ENCODE results near the gene ACAD10. TPM values are rescaled to one million over a fixed set of nuclear protein-coding genes. Genes with fewer than 3 reads are reported as not detected.

ACAD10 gene
- total RNA-seq, 2 experiments from 2014 or later = 15.0 to 35.3 TPM

DNA sequence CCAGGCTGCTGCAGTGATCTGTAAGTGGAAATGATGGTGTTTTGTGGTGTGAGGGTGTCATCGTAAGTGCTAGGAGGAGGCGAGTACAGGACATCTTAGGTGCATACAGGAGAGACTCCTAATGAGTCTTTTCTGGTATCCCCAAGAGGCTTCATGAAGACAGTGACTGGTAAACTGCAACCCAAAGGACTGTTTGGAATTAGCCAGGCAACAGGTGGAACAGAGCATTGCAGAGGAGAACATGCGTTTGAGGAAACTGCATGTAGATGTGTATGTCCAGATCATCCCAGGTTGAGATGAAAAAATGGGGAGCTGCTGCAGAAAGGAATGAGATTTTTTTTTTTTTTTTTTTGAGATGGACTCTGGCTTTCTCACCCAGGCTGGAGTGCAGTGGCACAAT is 5.4 kb downstream of the ACAD10 start:
- H3K36me3 ChIP-seq (ENCODE audit: insufficient read depth, low read length) = no peaks in the 10 kb centered on the region
- intact Hi-C loops (cut with micrococcal nuclease; ENCODE audit: unreplicated experiment) = no loop called here
- H2AFZ ChIP-seq (ENCODE audit: low read length) = no peak overlapping the region
- no peak for TF ChIP-seq EZH2phosphoT487 (IDR thresholded peaks at IDR 0.05; ENCODE audit: borderline replicate concordance, low read depth, low read length)
- TF ChIP-seq, protein P1, sequence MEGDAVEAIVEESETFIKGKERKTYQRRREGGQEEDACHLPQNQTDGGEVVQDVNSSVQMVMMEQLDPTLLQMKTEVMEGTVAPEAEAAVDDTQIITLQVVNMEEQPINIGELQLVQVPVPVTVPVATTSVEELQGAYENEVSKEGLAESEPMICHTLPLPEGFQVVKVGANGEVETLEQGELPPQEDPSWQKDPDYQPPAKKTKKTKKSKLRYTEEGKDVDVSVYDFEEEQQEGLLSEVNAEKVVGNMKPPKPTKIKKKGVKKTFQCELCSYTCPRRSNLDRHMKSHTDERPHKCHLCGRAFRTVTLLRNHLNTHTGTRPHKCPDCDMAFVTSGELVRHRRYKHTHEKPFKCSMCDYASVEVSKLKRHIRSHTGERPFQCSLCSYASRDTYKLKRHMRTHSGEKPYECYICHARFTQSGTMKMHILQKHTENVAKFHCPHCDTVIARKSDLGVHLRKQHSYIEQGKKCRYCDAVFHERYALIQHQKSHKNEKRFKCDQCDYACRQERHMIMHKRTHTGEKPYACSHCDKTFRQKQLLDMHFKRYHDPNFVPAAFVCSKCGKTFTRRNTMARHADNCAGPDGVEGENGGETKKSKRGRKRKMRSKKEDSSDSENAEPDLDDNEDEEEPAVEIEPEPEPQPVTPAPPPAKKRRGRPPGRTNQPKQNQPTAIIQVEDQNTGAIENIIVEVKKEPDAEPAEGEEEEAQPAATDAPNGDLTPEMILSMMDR (conservative IDR thresholded peaks at IDR 0.05; ENCODE audit: low read length) = no peak
- BruUV-seq (replicated peaks) = no TSS peak
- peaks cover 12% of the 10 kb centered on the region for H3K4me1 ChIP-seq (ENCODE audit: insufficient read depth, low read length, poor library complexity, severe bottlenecking)
- ChIA-PET POLR2A (interaction anchor here (0.7 kb wide), 2 partner anchors 22 to 536 kb away, joined by 3 to 4 read pairs; no protein-coding TSS in a partner anchor), CTCF (ENCODE audit: unreplicated experiment) (no interaction called here)
- DNase-seq (ENCODE audit: low spot score) = no peak
- peaks cover 5% of the 10 kb centered on the region; the same call in 1 of the 2 replicates for H4K20me1 ChIP-seq (ENCODE audit: insufficient read depth, low read length)
- no peak overlapping the region for H3K4me2 ChIP-seq (ENCODE audit: low read length)
- no peaks in the 10 kb centered on the region for H3K9me2 ChIP-seq (ENCODE audit: insufficient read depth, low read length)
- H3K4me3 ChIP-seq (ENCODE audit: low read depth, low read length, poor library complexity, severe bottlenecking) = no peak overlapping the region
- H3K9me3 ChIP-seq (ENCODE audit: low read length) = no peaks in the 10 kb centered on the region
- peaks cover 10% of the 10 kb centered on the region; the same call in 1 of the 2 replicates for H3K79me2 ChIP-seq (ENCODE audit: insufficient read depth, low read depth, low read length)
- H3K27ac ChIP-seq (ENCODE audit: low read depth, low read length, poor library complexity, severe bottlenecking) = no peak overlapping the region

DNA sequence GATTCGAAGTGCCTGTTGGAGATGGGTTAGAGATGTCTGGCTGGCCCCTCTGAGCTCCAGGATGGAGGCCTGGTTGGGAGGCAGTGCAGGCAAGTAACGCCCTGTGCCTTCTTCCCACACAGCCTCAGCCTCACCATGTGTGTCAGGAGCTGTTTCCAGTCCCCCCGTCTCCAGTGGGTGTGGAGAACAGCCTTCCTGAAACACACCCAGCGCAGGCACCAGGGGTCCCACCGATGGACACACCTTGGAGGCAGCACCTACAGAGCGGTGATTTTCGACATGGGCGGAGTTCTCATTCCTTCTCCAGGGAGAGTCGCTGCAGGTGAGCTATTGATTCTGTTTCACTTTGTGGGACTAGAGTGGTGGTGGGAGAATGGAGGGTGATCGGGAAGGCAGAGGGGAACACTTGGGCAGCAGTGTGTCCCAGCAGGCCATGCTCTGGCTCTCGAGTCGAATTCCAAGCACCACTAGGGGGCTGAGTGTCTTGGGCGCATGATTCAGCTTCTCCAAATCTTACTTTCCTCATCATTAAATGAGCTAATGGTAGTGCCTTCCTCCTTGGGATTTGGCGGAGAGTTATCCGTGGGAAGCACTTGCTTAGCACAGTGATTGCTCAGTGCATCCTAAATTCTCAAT is 6.8 kb downstream of the ACAD10 start:
- Histone ChIP-seq H2AFZ (ENCODE audit: low read length) (no peak overlapping the region), H3K4me2 (ENCODE audit: low read length) (no peak overlapping the region), H3K9me2 (ENCODE audit: insufficient read depth, low read length) (no peaks in the 10 kb centered on the region), H3K4me3 (ENCODE audit: low read depth, low read length, poor library complexity, severe bottlenecking) (no peak overlapping the region), H3K27ac (ENCODE audit: low read depth, low read length, poor library complexity, severe bottlenecking) (no peak overlapping the region), H4K20me1 (ENCODE audit: insufficient read depth, low read length) (no peaks in the 10 kb centered on the region), H3K9me3 (ENCODE audit: low read length) (no peaks in the 10 kb centered on the region), H3K36me3 (ENCODE audit: insufficient read depth, low read length) (0 out of 2 replicates have a peak, but pooled peaks cover 8% of the 10 kb centered on the region), H3K79me2 (ENCODE audit: insufficient read depth, low read depth, low read length) (no peaks in the 10 kb centered on the region), H3K4me1 (ENCODE audit: insufficient read depth, low read length, poor library complexity, severe bottlenecking) (peaks cover under 1% of the 10 kb centered on the region)
- POLR2A ChIA-PET = interaction anchor here (0.5 to 0.9 kb wide), 2 partner anchors 38 to 61 kb away, joined by 3 read pairs; no protein-coding TSS in a partner anchor
- TF ChIP-seq, protein P1 (conservative IDR thresholded peaks at IDR 0.05; ENCODE audit: low read length) = peak; percentile 70
- TF ChIP-seq EZH2phosphoT487 (IDR thresholded peaks at IDR 0.05; ENCODE audit: borderline replicate concordance, low read depth, low read length) = no peak
- CTCF ChIA-PET (ENCODE audit: unreplicated experiment) = interaction anchor here (0.7 kb wide), 1 partner anchor 69 kb away, joined by 4 read pairs; no protein-coding TSS in a partner anchor
- DNase-seq (ENCODE audit: low spot score) = peak; percentile 23
- BruUV-seq (replicated peaks) = no TSS peak
- intact Hi-C loops (cut with micrococcal nuclease; ENCODE audit: unreplicated experiment) = no loop called here

DNA sequence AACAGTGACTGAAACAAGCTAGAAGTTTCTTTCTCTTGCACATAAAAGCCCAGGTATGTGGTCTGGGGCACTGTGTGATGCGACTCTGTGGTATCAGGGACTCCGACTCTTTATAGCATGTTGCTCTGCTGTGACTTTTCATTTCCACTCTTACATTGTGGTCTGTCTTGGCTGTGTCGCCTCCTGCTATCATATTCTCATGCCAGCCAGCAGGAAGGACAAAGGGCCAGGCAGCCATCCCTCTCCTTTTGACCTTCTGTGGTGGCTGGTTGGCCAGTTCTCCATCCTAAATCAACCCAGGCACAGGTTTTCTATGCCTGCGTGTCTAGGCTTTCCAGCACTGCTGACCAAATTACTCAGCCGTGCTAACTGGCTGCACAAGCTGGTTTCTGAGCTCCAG is 8.0 kb downstream of the ACAD10 start:
- Histone ChIP-seq H3K9me2 (ENCODE audit: insufficient read depth, low read length) (no peaks in the 10 kb centered on the region), H3K4me1 (ENCODE audit: insufficient read depth, low read length, poor library complexity, severe bottlenecking) (no peaks in the 10 kb centered on the region), H2AFZ (ENCODE audit: low read length) (no peak overlapping the region), H3K27ac (ENCODE audit: low read depth, low read length, poor library complexity, severe bottlenecking) (no peak overlapping the region), H3K4me2 (ENCODE audit: low read length) (no peak overlapping the region), H3K36me3 (ENCODE audit: insufficient read depth, low read length) (0 out of 2 replicates have a peak, but pooled peaks cover 13% of the 10 kb centered on the region), H3K9me3 (ENCODE audit: low read length) (no peaks in the 10 kb centered on the region), H4K20me1 (ENCODE audit: insufficient read depth, low read length) (no peaks in the 10 kb centered on the region), H3K4me3 (ENCODE audit: low read depth, low read length, poor library complexity, severe bottlenecking) (no peak overlapping the region), H3K79me2 (ENCODE audit: insufficient read depth, low read depth, low read length) (no peaks in the 10 kb centered on the region)
- no peak for DNase-seq (ENCODE audit: low spot score)
- no peak for TF ChIP-seq EZH2phosphoT487 (IDR thresholded peaks at IDR 0.05; ENCODE audit: borderline replicate concordance, low read depth, low read length)
- TF ChIP-seq, protein P1 (conservative IDR thresholded peaks at IDR 0.05; ENCODE audit: low read length) = no peak
- POLR2A ChIA-PET = interaction anchor here (1.2 kb wide), 1 partner anchor 8 kb away, joined by 3 read pairs; the partner anchor contains the start of genes ACAD10 and BRAP
- intact Hi-C loops (cut with micrococcal nuclease; ENCODE audit: unreplicated experiment) = no loop called here
- CTCF ChIA-PET (ENCODE audit: unreplicated experiment) = no interaction called here
- BruUV-seq (replicated peaks) = no TSS peak
